Stimulated activated naive B cell treated with anti-CD40 and anti-IgM and Interleukin-4, amounts not matched to agents 10 μg/mL and 1 μg/mL and 100 μg/mL, for 72 hours (primary cell): ENCODE data around the gene MARCHF5.
"Not testable (repeated sequence)": the region's sequence is repeated elsewhere in the genome, so short reads cannot be mapped to it uniquely, and the experiment has no call there.

Experiments
- ATAC-seq, 2 donors: fragments of 150-1000 bp; cut with Tn5 transposase; replicated peaks; 2 replicates each; pipeline ENCODE4 v1.10.0; 2021; ENCODE audit warnings: moderate library complexity in 1 of 2
- DNase-seq: peaks from one replicate; pipeline ENCODE4 v3.0.0; 2021
- H3K27ac Mint-ChIP-seq: one replicate; pipeline ENCODE4 v1.8.0; 2022; ENCODE audit warnings: mild to moderate bottlenecking, mixed read lengths
- H3K27me3 Mint-ChIP-seq, 2 donors: one replicate each; pipeline ENCODE4 v1.8.0; 2022; ENCODE audit warnings: mixed read lengths in 2 of 2
- H3K36me3 Mint-ChIP-seq, 2 donors: one replicate each; pipeline ENCODE4 v1.8.0; 2022; ENCODE audit warnings: mixed read lengths in 2 of 2, mild to moderate bottlenecking in 1 of 2
- H3K4me1 Mint-ChIP-seq, 2 donors: one replicate each; pipeline ENCODE4 v1.8.0; 2022; ENCODE audit warnings: mixed read lengths in 2 of 2, mild to moderate bottlenecking in 1 of 2
- H3K4me3 Mint-ChIP-seq, 2 donors: one replicate each; pipeline ENCODE4 v1.8.0; 2022; ENCODE audit warnings: mild to moderate bottlenecking in 2 of 2, mixed read lengths in 2 of 2, moderate library complexity in 1 of 2
- H3K9me3 Mint-ChIP-seq, 2 donors: one replicate each; pipeline ENCODE4 v1.8.0; 2022; ENCODE audit warnings: mixed read lengths in 2 of 2, mild to moderate bottlenecking in 1 of 2

MARCHF5 gene

DNA sequence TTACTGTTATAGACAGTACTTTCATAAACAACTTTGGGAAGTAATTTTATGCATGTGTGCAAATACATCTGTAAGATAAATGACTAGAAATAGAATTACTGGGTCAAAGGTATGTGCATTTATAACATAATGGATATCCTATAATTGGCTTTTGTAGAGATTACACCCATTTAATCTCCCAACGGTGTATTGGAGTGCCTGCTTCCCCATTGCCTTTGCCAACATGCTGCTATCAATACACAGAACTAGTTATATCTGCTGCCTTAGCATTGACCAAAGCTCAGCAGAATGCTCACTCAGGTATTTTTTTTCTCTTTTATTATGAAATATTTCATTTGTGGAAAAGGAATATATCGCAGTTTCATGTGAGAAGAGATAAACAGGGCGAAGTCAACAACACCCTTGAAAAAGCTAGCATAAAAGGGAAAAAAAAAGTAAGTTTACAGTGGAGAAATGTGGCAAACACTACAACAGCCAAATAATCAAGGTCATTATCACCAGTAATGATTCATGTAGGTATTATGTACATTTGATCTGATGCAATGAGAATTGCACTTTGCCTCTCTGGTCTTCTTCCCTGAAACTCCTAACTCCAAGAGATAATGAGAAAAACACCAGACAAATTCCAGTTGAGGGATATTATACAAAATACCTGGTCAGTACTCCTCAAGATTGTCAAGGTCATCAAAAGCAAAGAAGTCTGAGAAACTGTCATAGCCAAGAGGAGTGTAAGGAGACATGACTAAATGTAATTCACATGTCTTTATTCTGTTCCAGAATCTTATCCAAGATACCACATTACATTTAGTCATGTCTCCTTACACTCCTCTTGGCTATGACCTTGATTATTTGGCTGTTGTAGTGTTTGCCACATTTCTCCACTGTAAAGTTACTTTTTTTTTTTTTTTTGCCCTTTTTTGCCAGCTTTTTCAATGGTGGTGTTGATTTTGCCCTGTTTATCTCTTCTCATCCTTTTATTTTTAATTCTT, 36.8 kb downstream of the MARCHF5 start:
- Mint-ChIP-seq H3K27ac (no peak overlapping the region), H3K4me3 (no peak overlapping the region)

DNA sequence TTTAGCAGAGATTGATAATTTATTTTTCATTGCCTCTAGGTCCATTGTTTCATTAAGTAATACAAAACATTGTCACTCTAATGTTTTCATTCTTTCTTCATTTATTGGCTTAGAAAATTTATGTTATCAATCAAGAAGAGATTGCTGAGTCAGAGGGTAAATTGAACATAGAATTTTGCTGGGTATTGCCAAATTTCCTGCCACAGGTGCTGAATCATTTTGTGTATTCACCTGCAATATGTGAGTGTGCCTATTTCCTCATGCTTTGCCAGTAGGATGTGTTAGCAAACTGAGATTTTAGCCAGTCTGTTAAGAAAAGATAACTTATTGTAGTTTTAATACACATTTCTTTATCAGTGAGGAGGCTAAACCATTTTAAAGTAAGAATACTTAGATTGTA, 38.0 kb downstream of the MARCHF5 start:
- Mint-ChIP-seq H3K36me3 (peaks cover 2 to 4% of the 10 kb centered on the region in 2 donors), H3K4me1 (peaks cover 0 to 2% of the 10 kb centered on the region in 2 donors), H3K27me3 (no peaks in the 10 kb centered on the region), H3K9me3 (no peaks in the 10 kb centered on the region), H3K4me3 (no peak overlapping the region), H3K27ac (no peak overlapping the region)
- DNase-seq (no peak), ATAC-seq (no peak)

More for the DNA sequence above, 36.8 kb downstream of the MARCHF5 start:
- Mint-ChIP-seq H3K4me1 (peaks cover 4 to 8% of the 10 kb centered on the region in 2 donors), H3K27me3 (no peaks in the 10 kb centered on the region), H3K36me3 (peaks cover 7 to 10% of the 10 kb centered on the region in 2 donors), H3K9me3 (no peaks in the 10 kb centered on the region)
- no peak for DNase-seq
- no peak for ATAC-seq

DNA sequence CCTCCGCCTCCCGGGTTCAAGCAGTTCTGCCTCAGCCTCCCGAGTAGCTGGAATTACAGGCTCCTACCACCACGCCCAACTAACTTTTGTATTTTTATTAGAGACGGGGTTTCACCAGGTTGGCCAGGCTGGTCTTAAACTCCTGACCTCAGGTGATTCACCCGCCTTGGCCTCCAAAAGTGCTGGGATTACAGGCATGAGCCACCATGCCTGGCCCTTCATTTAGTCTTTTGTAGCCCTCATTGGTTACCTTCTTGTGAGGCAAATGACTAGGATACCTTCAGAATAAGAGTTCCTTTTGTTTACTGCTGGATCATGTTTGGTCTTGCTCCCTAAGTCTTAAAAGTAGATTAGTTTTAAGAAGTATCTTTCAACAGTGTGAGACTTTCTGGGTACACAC, 39.0 kb downstream of the MARCHF5 start:
- H3K27me3 Mint-ChIP-seq, H3K4me1 Mint-ChIP-seq, ATAC-seq, DNase-seq, H3K36me3 Mint-ChIP-seq, H3K4me3 Mint-ChIP-seq, H3K27ac Mint-ChIP-seq, H3K9me3 Mint-ChIP-seq: not testable (repeated sequence)

DNA sequence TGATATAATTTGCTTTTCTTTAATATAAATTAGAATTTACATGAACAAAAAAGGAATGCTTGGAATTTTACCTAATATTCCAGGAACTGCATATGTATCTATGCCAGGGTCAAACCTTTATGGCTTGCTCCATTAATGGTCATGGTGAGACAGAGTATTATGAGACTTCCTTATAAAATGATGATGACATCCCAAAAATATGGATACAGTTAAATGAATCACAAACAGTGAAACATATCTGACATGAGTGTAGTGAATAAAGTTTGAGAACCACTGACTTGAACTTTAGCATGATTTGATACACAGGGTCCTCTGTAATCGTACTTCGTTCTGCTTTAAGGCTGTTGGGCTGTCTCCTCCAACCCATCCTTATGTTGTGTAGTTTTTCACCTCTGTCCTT, 51.8 kb downstream of the MARCHF5 start:
- H3K36me3 Mint-ChIP-seq = peaks cover 11 to 26% of the 10 kb centered on the region in 2 donors
- H3K27ac Mint-ChIP-seq = no peak overlapping the region
- H3K9me3 Mint-ChIP-seq = no peaks in the 10 kb centered on the region
- ATAC-seq = no peak
- no peaks in the 10 kb centered on the region for H3K4me1 Mint-ChIP-seq
- no peaks in the 10 kb centered on the region for H3K27me3 Mint-ChIP-seq
- H3K4me3 Mint-ChIP-seq = no peak overlapping the region
- no peak for DNase-seq

DNA sequence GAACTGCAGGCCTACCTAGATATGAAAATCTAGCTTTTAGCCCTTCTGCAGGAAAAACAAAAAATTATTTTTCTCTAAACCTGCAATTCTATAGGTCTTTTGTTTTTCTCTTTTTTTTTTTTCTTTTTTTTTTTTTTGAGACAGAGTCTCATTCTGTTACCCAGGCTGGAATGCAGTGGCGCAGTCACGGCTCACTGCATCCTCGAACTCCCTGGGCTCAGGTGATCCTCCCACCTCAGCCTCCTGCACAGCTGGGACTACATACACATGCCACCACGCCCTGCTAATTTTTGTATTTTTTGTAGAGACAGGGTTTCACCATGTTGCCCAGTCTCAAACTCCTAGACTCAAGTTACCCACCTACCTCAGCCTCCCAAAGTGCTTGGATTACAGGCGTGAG, 54.6 kb downstream of the MARCHF5 start:
- H3K36me3 Mint-ChIP-seq = peaks cover 19 to 32% of the 10 kb centered on the region in 2 donors
- not testable (repeated sequence) for H3K4me1 Mint-ChIP-seq, H3K27ac Mint-ChIP-seq, H3K4me3 Mint-ChIP-seq, H3K27me3 Mint-ChIP-seq, ATAC-seq, H3K9me3 Mint-ChIP-seq, DNase-seq

DNA sequence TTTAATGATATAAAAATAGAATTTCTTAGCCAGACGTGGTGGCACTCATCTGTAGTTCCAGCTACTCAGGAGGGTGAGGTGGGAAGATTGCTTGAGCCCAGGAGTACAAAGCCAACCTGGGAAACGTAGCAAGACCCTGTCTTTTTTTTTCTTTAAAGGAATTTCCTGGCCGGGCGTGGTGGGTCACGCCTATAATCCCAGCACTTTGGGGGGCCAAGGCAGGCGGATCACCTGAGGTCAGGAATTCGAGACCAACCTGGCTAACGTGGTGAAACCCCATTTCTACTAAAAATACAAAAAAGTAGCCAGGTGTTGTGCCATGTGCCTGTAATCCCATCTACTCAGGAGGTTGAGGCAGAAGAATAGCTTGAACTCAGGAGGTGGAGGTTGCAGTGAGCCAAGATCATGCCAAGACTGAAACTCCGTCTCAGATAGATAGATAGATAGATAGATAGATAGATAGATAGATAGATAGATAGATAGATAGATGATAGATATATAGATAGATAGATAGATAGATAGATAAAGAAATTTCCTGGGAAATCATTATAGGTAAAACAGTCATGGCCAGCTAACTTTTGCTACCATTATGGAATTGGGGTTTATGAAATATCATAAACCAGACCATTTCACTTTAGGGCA, 56.2 kb downstream of the MARCHF5 start:
- DNase-seq, H3K9me3 Mint-ChIP-seq, ATAC-seq, H3K27me3 Mint-ChIP-seq, H3K4me1 Mint-ChIP-seq, H3K4me3 Mint-ChIP-seq, H3K27ac Mint-ChIP-seq: not testable (repeated sequence)
- peaks cover 12 to 24% of the 10 kb centered on the region in 2 donors for H3K36me3 Mint-ChIP-seq

DNA sequence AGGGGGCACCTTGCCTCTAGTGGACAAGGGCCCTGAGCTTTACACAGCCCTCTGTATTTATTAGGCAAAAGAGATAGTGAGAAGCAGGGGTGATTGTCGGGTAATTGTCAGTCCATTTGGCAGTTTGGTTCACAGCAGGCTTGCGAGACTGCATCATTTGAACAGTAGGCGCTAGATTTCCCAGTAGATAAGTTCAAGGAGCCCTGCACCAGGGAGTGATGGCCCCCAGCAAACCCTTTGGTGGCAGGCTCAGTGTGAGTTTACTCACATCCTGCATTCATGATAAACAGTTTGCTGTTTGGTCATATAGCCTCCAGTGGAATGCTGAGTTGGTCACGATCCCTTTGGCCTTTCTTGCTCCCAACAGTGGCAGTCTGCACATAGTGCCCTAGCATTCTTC, 59.4 kb downstream of the MARCHF5 start:
- DNase-seq (no peak), ATAC-seq (no peak)
- H3K4me3 Mint-ChIP-seq = no peak overlapping the region
- H3K27me3 Mint-ChIP-seq = no peaks in the 10 kb centered on the region
- H3K27ac Mint-ChIP-seq = no peak overlapping the region
- H3K4me1 Mint-ChIP-seq = no peaks in the 10 kb centered on the region
- H3K9me3 Mint-ChIP-seq = no peaks in the 10 kb centered on the region
- peaks cover 8 to 13% of the 10 kb centered on the region in 2 donors for H3K36me3 Mint-ChIP-seq

DNA sequence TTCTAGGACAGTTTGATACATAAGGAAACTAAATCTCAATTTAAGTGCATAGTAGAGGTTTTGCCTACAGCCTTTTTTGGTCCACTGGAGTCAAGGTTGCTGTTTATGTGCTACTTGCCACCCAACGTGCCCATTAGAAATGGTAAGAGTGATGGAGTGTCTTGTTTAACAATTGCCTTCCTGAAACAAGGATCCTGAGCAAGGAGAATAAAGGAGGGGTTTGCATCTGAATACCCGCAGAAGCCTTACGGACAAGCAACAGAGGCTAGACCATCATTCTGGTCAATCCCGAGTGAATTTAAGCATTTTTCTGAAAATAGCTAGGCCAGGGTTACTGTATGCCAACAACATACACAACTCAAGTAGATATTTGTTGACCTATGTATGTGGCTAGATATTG, 63.6 kb downstream of the MARCHF5 start:
- no peak overlapping the region for H3K27ac Mint-ChIP-seq
- DNase-seq = no peak
- ATAC-seq = no peak
- no peaks in the 10 kb centered on the region for H3K9me3 Mint-ChIP-seq
- H3K4me1 Mint-ChIP-seq = no peaks in the 10 kb centered on the region
- no peak overlapping the region for H3K4me3 Mint-ChIP-seq
- peaks cover 7 to 11% of the 10 kb centered on the region in 2 donors for H3K36me3 Mint-ChIP-seq
- H3K27me3 Mint-ChIP-seq = no peaks in the 10 kb centered on the region

DNA sequence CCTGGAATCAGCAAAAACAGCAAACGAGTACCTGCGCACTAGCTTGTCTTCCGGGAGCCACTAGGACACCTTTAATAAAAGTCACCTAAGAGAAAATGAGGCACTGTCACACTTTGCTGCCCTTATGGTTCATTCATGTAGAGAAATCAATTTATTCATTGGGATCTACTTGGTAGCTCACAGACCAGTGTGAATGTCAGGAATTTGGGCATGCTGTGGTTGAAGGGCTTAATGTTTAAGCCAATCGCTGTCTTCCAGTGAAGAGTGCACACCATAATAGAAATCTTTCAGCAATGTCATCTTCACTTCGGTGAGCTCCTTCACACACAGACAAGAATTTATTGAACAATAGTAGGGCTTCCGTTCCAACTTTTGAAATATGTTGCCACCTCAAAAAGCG, 65.1 kb downstream of the MARCHF5 start:
- Mint-ChIP-seq H3K27me3 (no peaks in the 10 kb centered on the region), H3K36me3 (peaks cover 0 to 3% of the 10 kb centered on the region in 2 donors), H3K4me3 (no peak overlapping the region), H3K4me1 (no peaks in the 10 kb centered on the region), H3K27ac (no peak overlapping the region), H3K9me3 (no peaks in the 10 kb centered on the region)
- DNase-seq (no peak), ATAC-seq (no peak)

DNA sequence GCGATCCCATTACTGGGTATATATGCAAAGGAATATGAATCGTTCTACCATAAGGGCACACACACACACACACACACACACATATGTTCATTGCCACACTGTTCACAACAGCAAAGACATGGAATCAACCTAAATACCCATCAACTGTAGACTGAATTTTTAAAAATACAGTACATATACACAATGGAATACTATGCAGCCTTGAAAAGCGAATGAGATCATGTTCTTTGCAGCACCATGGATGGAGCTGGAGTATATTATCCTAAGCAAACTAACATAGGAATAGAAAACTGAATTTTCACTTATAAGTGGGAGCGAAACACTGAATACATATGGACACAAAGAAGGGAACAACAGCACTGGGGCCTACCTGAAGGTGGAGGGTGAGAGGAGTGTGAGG, 72.5 kb downstream of the MARCHF5 start:
- no peak overlapping the region for H3K4me3 Mint-ChIP-seq
- H3K27ac Mint-ChIP-seq = no peak overlapping the region
- no peaks in the 10 kb centered on the region for H3K4me1 Mint-ChIP-seq
- H3K36me3 Mint-ChIP-seq = no peaks in the 10 kb centered on the region
- ATAC-seq = no peak
- peaks cover 9 to 15% of the 10 kb centered on the region in 2 donors for H3K27me3 Mint-ChIP-seq
- H3K9me3 Mint-ChIP-seq = peaks cover 3 to 4% of the 10 kb centered on the region in 2 donors
- DNase-seq = no peak

DNA sequence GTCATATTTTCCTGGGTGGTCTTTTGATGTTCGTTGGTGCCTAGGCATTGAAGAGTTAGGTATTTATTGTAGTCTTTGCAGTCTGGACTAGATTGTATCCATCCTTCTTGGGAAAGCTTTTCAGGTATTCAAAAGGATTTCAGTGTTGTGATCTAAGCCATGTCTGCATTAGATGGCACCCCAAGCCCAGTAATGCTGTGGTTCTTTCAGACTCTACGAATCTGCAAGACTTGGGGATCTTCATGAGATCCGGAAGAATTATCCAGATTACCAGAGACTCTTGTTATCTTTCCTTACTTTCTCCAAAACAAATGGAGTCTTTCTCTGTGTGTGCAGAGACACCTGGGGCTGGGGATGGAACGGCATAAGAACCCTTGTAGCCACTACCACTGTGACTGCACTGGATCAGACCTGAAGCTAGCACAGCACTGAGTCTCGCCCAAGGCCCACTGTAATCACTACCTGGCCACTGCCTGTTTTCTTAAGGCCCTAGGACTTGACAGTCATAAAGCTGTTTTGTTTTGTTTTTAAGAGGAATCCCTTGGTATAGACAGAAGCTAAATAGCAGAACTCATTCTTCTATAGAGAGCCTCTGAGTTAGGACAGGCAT, 75.5 kb downstream of the MARCHF5 start:
- Mint-ChIP-seq H3K4me1 (no peaks in the 10 kb centered on the region), H3K27ac (no peak overlapping the region), H3K36me3 (no peaks in the 10 kb centered on the region), H3K27me3 (peaks cover 9 to 15% of the 10 kb centered on the region in 2 donors), H3K9me3 (peaks cover 3 to 4% of the 10 kb centered on the region in 2 donors), H3K4me3 (no peak overlapping the region)
- DNase-seq = no peak
- no peak for ATAC-seq

DNA sequence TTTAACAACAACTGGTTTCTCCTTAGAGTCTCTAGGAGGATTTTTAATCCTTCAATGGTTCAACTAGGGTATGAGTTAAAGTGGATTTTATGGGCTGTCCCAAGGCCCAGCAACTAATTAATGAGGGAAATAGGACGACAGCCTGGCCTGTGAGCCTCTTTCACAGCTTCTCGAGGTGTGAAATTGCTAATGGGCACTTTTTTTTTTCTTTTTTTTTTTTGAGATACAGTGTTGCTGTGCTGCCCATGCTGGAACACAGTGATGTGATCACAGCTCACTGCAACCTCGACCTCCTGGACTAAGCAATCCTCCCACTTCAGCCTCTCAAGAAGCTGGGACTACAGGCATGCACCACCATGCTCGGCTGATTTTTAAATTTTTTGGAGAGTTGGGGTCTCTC, 87.0 kb downstream of the MARCHF5 start:
- ATAC-seq (no peak), DNase-seq (no peak)
- Mint-ChIP-seq H3K4me3 (no peak overlapping the region), H3K27me3 (no peaks in the 10 kb centered on the region), H3K9me3 (no peaks in the 10 kb centered on the region), H3K27ac (no peak overlapping the region), H3K4me1 (no peaks in the 10 kb centered on the region), H3K36me3 (no peaks in the 10 kb centered on the region)

DNA sequence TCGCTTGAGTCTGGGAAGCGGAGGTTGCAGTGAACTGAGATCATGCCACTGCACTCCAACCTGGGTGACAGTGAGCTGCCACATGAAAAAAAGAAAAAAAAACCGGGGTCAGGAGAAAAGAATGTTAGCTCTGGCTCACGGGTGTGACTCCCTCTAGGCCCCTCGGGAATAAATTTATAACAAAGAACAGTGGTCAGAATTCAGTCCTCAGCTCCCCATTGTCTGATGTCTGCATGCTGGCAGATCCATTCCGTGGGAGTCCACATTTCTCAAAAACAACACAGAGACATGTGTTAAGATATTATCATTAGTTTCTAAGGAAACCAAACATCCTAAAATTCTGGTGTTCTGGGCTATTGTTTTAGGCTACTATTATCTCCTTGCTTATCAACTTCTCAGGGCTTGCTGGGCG, 90.6 kb downstream of the MARCHF5 start:
- no peak for ATAC-seq
- no peak overlapping the region for H3K4me3 Mint-ChIP-seq
- no peaks in the 10 kb centered on the region for H3K4me1 Mint-ChIP-seq
- no peak overlapping the region for H3K27ac Mint-ChIP-seq
- no peak for DNase-seq
- H3K9me3 Mint-ChIP-seq = no peaks in the 10 kb centered on the region
- peaks cover 7 to 11% of the 10 kb centered on the region in 2 donors for H3K27me3 Mint-ChIP-seq
- H3K36me3 Mint-ChIP-seq = no peaks in the 10 kb centered on the region

DNA sequence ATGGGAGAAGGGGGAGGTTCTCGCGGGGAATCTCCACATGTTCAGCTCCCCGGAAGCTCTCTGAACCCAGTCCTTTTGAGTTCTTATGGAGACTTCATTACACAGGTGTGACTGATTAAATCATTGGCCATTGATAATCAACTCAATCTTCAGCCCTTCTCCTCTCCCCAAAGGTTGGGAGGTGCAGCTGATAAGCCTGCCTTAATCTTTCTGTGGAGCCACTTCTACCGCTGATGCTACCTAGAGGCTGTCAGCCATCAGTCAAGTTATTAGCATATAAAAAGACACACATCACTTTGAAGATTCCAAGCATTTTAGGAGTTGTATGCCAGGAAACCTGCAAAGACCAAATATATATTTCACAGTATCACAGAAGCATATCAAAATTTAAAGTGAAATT, 91.7 kb downstream of the MARCHF5 start:
- no peak for DNase-seq
- Mint-ChIP-seq H3K4me1 (no peaks in the 10 kb centered on the region), H3K9me3 (no peaks in the 10 kb centered on the region), H3K4me3 (no peak overlapping the region), H3K27ac (no peak overlapping the region), H3K27me3 (peaks cover 14 to 18% of the 10 kb centered on the region in 2 donors), H3K36me3 (no peaks in the 10 kb centered on the region)
- ATAC-seq = no peak
